HS-5 (cell line): ENCODE data around the gene TRIM44.
"Not testable (repeated sequence)": the region's sequence is repeated elsewhere in the genome, so short reads cannot be mapped to it uniquely, and the experiment has no call there.

ENCODE experiments used
- DNase-seq: peaks from one replicate; pipeline ENCODE4 v3.0.0-alpha.2; 2012; ENCODE audit warnings: low read depth

TRIM44 gene

DNA sequence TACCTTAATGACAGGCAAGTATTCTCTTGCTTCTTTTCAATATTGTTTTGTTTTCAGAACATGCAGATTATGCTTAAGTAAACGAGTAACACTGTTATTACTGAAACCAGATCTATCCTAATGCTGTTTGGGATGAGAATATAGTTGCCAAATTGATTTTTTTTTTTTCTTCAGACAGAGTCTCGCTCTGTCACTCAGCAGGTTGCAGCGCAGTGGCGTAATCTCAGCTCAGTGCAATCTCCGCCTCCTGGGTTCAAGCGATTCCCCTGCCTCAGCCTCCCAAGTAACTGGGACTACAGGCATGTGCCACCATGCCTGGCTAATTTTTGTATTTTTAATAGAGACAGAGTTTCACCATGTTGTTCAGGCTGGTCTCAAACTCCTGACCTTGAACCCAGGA is 91.0 kb downstream of the TRIM44 start:
- not testable (repeated sequence) for DNase-seq

DNA sequence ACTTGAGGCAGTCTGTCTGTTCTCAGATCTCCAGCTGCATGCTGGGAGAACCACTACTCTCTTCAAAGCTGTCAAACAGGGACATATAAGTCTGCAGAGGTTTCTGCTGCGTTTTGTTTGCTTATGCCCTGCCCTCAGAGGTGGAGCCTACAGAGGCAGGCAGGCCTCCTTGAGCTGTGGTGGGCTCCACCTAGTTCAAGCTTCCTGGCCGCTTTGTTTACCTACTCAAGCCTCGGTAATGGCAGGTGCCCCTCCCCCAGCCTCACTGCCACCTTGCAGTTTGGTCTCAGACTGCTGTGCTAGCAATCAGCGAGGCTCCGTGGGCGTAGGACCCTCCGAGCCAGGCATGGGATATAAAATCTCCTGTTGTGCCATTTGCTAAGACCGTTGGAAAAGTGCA is 97.4 kb downstream of the TRIM44 start:
- DNase-seq = not testable (repeated sequence)

DNA sequence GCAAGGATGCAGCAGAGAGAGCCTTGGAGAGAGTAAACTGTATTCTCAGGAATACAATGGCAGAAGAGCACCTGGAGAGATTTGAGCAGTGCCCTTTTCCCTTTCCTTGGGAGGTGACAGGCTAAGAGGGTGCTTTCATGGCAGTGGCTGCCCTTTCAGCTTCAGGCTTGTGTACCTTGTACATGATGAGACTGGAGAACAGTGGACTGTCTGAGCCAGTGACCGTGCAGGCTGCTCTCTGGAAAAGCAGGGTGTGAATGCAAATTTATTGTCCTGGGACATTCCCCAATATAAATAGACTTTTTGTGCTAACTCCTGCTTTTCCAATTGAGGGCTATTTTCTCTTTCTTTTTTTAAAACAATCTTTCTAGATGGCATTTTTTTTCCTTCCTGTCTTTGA is 99.3 kb downstream of the TRIM44 start:
- DNase-seq = no peak

DNA sequence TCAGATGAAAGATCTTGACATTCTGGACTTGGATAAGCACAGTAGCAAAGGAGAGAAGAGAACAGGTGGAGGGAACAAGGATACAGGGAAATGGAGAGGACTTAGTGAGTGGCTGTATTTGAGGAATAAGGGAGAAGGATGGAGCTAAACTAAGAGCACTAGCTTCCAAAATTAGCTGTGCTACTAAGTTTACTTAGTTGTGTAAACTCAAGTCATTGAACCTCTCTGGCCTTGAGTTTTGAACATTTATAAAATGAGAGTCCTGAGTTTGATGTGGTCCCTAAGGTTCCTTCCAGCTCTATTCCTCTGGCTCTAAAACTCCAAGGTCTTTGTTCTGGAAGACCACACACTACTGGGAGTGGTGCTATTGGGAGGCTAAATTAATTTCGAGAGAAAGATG is 100.7 kb downstream of the TRIM44 start:
- no peak for DNase-seq

DNA sequence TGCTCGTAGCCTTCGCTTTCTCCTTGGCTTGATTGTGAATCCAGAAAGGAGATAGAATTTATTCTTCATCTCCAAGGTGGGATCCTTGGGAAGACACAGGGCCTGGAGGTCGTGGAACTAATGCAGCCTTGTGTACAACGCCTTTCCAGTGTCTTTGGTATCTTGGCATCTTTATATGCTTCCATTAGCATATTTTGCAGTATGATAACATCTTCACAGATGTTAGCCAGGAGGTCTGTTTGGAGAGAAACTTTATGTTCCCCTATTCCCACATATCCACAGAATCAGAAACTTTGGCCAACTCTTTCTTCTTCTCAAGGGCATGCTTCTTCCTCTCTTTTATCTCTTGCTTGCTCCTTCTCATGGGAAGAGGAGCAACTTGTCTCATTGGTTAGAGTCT is 101.2 kb downstream of the TRIM44 start:
- DNase-seq = no peak

DNA sequence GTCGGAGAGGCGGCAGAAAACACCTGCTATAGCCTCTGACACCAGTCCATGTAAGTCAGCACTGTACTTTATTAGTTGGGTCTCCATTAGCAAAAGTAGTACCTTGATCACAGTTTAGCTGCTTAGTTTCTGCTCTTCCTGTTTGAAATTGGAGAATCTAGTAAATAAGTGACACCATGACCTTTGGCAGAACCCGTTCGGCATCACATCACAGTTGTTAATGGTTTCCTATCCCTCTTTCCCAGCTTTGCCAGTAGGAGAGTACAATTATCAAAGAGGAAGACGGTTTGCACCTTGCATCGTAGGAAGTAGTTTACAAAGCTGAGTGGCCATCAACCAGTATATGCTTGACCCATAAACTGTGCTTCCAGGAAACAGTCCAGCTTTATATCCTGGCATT is 101.8 kb downstream of the TRIM44 start:
- DNase-seq = no peak

DNA sequence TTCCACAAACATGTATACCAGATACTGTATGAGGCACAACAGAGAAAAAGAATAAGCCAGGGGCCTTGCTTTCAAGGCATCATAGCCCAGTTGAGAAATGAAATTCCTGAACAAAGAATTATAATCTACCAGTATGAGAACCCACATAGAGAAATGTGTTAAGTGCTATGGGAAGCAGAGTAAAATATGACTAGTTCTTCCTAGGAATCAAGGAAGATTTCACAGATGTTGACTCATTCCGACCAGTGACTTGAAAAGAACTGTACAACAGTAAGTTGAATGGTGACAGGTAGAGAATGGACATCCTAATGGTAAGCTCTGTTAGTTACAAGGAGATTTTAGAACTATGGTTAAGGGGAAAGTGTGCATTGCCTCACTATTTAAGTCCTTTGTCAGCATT is 102.6 kb downstream of the TRIM44 start:
- no peak for DNase-seq

DNA sequence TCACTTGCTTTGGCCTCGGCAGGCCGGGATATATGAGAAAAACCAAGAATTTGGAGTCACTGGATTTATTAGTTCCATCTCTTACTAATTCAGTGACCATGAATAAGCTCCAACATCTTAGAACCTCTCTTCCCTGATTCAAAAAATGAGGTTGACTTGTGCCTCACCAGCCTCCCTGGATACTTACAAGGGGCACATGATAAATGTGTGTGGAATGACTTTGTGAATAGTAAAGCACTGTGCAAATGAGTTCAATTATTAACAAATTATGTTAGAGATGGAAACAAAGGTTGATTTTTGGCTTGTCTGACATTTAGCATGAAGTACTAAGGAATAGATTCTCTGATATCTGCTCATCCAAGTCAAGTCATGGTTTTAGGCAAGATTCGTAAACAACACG is 104.1 kb downstream of the TRIM44 start:
- no peak for DNase-seq

DNA sequence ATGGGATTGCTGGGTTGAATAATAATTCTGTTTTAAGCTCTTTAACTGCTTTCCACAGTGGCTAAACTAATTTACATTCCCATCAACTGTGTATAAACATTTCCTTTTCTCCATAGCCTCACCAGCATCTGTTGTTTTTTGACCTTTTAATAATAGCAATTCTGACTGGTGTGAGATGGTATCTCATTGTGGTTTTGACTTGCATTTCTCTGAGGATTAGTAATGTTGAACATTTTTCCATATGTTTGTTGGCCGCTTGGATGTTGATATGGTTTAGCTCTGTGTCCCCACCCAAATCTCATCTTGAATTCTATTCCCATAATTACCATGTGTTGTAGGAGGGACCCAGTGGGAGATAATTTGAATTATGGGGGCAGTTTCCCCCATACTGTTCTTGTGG is 107.8 kb downstream of the TRIM44 start:
- peak; percentile 32 for DNase-seq

DNA sequence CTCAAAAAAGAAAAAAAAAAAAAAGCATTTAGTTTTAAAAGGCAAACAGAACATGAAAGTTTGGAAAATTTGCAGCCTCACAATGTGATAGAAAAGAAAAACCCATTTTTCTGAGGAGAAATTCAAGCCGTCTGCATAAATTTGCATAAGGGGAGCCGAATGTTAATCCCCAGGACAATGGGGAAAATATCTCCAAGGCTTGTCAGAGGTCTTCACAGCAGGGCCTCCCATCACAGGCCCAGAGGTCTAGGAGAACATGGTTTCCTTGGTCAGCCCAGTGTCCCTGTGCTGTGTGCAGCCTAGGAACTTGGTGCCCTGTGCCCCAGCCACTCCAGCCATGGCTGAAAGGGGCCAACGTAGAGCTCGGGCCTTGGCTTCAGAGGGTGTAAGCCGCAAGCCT is 109.1 kb downstream of the TRIM44 start:
- no peak for DNase-seq

DNA sequence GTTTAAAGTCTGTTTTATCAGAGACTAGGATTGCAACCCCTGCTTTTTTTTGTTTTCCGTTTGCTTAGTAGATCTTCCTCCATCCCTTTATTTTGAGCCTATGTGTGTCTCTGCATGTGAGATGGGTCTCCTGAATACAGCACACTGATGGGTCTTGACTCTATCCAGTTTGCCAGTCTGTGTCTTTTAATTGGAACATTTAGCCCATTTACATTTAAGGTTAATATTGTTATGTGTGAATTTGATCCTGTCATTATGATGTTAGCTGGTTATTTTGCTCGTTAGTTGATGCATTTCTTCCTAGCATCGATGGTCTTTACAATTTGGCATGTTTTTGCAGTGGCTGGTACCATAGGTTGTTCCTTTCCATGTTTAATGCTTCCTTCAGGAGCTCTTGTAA is 114.7 kb downstream of the TRIM44 start:
- not testable (repeated sequence) for DNase-seq

DNA sequence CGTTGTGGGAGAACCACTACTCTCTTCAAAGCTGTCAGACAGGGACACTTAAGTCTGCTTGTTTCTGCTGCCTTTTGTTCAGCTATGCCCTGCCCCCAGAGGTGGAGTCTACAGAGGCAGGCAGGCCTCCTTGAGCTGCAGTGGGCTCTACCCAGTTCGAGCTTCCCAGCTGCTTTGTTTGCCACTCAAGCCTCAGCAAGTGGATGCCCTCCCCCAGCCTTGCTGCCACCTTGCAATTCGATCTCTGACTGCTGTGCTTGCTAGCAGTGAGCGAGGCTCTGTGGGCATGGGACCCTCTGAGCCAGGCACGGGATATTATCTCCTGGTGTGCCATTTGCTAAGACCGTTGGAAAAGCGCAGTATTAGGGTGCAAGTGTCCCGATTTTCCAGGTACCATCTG is 116.4 kb downstream of the TRIM44 start:
- not testable (repeated sequence) for DNase-seq

DNA sequence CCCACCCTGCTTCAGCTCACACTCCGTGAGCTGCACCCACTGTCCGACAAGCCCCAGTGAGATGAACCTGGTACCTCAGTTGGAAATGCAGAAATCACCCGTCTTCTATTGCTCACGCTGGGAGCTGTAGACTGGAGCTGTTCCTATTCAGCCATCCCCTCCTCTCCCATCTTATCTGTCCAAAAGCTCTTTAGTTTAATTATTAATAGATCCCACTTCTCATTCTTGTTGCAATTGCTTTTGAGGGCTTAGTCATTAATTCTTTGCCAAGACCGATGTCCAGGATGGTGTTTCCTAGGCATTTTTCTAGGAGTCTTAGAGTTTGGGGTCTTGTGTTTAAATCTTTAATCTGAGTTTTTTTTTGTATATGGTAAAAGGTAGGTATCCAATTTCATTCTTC is 116.8 kb downstream of the TRIM44 start:
- DNase-seq = no peak

DNA sequence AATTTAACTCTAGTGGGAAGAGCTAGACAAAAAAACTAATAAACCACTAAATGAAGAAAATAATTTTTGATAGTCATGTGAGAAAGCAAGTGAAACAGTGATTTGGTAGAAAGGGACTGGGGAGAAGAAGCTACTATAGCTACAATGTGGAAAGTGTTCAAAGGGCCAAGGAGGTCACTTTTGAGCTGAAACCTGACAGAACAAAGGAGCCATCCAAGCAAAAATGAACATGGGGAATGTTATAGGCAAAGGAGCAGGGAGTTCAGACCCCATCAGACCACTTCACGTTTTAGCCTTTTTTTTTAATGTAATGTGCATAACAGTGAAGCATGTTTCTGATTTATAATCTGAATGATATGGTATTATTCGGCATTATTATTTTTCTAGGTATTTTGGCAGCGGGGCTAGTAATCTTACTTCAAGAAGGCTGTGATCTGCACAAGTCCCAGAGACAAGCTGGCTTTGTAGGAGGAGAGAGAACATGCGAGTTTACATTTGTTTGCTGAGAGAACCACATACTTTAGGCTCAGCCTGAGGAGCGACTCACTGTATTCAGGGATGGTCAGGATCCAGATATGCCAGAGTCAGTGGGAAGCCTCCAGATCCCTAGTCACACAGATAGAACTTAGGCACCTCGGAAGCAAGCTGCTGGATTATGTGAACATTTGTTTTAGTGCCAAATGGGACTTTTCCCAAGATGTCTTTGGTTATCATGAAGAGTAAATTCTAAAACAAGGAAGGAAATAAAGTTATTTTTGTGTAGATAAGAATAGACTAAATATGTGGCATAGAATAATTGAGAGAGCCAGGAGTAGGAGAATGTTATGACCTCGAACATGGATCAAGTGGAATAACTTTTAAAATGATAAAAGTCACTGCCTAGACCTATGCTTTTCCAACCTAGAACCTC is 118.6 kb downstream of the TRIM44 start:
- DNase-seq = peak; percentile 50

DNA sequence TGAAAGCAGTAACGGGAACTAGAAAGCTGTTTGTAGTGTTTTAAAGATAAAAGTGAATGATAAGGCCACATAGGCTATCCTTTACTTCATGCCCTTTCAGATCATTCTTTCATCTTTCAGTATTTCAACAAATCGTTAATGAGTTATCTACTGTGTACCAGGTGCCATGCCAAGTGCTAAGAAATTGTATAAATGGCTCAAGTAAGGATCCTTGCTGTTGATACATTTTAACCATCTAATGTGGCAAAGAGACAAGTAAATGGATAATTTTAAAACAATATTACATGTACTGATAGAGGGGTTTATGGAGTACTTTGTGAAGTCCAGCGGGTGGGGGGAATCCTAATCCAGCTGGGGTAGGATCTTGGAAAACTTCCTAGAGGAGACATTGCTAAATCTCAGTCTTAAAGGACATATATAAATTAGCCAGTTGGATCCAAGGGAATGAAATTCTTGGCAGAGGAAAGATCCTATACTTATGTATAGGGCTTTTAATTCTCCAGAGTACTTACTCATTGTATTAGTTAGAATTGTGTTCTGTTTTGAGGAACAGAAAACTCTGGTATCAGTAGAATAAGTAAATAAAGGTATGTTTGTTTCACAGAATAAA is 119.4 kb downstream of the TRIM44 start:
- no peak for DNase-seq

DNA sequence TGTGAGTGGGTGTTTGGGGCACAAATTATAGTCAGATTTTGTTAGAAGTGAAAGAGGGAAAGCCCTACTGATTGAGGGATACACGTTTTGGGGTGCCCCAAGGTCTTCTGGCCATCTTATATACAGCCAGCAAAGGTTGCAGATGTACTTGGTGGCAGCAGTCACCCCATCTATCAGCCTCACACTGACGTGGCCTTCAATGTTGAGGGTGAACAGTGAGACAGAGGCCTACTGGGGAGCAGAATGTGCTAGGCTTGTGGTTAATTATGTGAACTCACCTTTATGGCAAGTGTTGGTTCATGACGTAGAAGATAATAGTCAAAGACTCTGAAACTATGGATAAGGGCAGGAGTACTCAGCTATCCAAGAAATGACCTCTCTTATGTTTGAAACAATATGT is 121.2 kb downstream of the TRIM44 start:
- DNase-seq = no peak

DNA sequence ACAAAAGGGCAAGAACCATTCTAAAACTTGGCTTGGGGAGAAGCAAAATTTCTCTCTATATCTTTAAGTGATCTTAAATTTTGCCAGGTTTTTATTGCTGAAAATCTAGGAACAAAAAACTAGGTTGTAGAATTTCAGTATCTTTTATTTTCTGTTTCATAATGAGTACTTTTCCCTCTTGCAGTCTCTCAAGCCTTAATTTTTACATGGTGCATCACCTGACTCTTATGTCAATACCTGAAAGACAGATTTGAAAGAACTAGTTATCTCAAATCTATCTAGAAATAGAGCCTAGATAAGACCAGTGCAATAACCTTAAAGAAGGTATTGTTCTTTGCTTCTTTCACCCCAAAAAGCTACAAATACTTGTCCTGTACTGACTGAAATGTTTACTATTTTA is 122.1 kb downstream of the TRIM44 start:
- DNase-seq = no peak

DNA sequence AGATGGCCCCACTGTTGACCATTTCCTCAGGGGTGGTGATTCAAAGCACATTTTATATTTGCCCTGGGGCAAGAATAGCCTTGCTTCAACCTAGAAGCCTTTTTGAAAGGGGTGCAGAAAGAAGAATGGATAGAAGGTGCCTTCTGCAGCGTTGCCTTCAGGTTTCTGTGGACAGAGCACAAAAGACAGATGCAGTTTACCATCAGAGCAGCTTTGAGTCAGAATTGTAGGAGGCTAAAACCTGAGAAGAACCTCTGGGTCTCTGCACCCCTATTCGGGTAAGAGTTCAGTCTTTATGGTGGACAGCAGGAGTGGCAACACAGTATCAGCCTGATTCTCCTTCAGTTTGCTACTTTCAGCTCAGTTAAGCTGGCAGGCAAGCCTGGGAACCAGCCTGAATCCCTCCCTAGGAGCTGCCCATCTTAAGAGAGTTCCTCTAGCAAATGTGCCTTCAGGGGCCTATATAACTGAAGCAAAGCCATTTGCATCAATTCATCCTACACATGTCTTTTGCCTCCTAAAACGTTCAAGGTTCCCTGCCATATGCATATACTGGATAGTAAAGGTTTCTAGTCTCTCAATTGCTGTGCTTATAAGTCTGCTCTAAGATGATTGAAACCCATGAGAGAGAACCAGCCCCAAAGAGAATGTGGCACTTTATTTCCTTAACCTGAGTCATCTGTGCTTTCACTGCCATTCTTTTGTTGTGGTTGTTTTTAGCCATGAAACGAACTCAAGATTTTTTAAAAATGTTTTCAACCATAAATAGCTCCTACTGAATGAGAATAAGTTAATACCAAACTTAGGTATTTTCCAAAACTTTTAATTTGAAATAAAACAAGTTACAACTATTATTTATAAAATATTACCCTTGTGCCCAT is 123.0 kb downstream of the TRIM44 start:
- DNase-seq = no peak

DNA sequence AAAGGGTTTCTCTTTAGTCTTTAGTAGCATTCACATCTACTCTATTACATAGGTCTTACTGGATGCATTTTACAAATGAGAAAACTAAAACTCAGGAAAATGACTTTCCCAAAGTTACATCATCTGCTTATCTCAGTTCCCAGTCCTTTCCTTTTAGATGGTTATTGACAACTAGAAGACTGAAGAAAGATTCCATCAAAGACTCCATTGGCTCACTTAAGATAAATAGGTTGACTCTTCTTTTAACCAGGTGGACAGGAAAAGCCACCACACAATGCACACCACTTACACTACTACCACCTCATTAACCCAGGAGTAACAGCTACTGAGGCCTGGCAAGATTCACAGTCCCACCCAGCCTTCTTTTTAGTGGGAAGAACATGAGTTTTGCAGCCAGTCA is 123.6 kb downstream of the TRIM44 start:
- DNase-seq = no peak

DNA sequence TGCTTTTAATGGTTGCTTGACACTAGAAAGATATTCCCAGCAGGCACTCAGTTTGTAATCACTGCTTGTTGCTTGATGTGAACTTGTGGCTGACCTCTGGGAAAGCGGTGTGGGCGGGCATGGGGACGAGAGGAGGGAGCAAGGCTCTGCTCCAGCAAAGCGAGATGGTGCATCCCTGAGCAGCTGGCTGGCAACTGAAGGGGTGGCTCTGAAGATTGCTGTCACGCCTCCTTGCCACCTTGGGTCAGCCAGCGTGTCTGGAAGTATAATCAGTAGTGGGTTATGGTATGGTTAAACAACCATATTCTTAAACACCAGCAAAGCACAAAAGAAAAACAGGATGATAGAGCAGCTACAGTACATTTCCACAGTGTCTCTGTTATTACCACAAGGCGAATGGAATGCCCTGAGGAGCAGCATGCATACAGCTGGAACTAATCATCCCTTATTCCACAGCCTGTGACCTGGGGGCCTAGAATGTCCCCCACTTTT is 124.5 kb downstream of the TRIM44 start:
- no peak for DNase-seq

DNA sequence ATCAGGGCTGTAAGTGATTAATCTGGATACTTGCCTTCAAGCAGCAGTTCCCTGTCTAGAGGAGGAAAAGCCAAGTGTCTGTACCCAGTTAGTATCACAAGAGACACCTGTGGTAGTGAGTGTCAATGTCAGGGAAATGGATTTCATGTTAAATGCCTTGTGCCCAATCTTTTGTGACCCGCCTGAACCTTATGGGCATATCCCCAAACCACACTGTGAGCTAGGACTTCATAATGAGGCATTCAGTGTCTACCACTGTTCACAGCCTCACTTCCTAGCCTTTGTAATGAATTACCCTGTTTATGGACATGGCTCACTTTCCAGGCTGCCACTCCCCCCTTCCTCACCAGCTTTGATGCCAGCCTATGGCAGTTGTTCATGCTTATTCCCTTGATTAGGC is 125.1 kb downstream of the TRIM44 start:
- no peak for DNase-seq
